ENCODE data around the gene GRK3.
"Not testable (repeated sequence)": the region's sequence is repeated elsewhere in the genome, so short reads cannot be mapped to it uniquely, and the experiment has no call there.

The GRK3 gene

DNA sequence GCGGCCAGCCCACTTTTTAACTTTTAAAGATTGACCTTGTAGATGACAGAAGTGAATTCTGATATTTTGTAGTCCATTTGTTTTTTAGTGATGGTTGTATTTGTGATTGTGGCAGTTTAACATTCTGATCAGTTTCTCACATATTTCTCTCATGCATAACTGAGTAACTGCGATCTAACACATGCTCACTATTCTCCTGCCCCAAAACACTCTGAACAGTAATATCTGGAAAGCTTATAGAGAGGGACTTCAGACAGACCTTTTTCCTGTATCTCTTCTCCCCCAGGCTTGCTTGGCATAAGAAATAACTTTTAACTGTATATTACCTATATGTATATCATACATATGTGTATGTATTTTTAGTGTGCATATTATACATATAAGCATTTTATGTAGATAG, 140.2 kb downstream of the GRK3 start:
- no peak for DNase-seq

DNA sequence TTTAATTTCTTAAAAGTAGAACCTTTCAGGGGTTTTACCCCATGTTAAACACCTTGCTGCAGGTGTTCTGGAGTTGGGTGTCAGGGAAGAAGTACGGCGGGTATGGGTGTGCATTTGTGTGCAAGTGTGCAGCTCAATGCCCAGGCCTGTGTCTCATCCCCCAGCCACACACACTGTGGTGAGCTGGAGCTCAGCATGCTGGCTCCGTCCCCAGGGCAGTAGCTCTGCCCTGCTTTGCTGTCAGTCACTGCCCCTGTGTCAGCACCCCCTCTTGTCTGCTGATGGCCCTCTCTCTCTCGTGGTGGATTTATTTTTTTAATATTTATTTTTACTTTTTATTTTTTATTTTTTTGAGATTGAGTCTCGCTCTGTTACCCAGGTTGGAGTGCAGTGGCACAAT, 141.7 kb downstream of the GRK3 start:
- no peak for DNase-seq

GRCh38 chr22:25708430-25708829, 144.0 kb downstream of the GRK3 start:
- not testable (repeated sequence) for DNase-seq

- DNase-seq: no peak
Measured at GRCh38 chr22:25709758-25710157, 145.3 kb downstream of the GRK3 start.

- DNase-seq: no peak
Measured at GRCh38 chr22:25710501-25710900, 146.0 kb downstream of the GRK3 start.

DNA sequence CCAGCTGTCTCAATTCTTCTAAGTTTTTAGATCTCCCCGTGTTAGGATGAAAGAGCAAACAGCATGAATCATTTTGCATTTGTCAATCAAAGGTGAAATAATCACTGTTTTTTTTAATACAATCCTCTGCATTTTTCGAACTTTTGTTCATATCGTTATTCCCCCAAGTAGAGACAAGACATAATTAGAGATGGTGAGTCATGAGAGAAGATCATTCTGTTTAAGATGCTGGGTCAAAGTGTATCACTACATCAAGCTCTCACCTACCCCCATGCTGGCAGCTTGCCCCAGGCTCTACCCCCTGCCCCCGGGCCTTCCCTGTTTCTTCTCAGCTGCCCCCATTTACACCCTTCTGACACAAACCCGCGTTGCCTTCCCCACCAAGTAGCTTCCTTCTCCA, 147.0 kb downstream of the GRK3 start:
- DNase-seq: no peak

DNA sequence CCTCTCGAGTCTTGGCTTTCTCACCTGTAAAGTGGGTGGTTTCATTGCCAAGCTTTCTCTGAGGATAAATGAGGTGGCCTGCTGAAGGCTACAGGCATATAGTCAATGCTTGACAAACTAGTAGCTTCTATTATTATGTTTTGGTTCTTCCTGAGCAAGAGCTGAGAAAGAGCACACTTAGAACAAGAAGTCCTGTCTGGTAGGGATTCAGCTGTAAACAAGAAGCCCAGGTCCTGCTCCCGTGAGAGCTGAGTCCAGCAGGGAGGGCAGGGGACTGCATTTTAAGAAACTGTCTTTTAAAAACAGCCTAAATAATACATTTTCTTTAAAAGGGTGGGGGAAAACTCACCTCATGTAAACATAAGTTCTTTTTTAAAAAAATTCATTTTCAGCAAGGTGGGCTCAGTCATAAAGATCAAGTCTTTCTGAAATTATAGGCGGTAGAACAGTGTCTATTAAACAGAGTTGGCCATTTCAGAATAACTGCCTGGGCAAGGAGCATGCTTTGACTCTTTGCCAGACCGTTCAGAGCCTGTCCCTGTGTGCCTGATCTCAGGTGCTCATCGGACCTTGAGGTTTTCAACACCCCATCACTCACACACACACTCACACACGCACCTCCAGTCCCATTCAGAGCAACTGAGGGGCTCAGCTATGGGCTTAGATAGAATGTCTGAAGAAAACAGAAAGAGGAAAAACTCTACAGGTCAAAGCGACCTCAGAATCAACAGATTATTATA, 148.4 kb downstream of the GRK3 start:
- DNase-seq: no peak

DNA sequence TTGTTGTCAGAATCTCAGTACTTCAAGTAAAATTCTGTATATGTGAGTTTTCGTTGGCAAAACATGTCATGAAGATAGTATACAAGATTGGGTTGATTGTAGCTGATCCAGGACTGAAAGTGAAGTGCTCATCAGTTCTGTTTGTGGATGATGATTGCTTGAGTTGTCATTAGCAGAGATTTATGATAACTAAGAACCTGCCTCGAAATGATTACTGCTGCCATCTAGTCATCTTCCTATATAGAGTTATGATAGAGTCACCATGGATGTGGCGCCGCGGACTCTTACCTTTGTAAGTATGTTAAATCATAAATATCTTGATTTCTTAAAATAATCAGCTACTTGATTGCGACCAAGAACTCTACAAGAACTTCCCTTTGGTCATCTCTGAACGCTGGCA, 149.6 kb downstream of the GRK3 start:
- DNase-seq: no peak

DNA sequence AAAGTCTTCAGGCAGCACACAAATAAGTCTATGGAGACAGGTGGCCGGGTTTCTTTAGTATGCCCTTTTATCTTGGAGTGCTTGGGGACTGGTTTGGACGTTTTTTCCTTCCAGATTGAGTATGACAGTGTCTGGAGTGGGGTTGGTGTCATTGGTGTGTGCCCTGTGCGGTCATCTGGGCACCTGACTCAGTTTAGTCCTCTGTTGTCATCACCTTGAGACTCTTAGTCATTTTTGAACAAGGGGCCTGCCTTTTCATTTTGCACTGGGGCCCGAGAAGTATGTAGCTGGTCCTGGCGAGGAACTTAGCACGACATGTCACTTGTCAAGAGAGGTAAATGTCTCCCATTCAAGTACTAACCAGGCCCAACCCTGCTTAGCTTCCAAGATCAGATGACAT, 150.3 kb downstream of the GRK3 start:
- no peak for DNase-seq

- DNase-seq: no peak
Measured at GRCh38 chr22:25716637-25717036, 152.2 kb downstream of the GRK3 start.

- no peak for DNase-seq
Measured at GRCh38 chr22:25718135-25718840, 153.8 kb downstream of the GRK3 start.

DNA sequence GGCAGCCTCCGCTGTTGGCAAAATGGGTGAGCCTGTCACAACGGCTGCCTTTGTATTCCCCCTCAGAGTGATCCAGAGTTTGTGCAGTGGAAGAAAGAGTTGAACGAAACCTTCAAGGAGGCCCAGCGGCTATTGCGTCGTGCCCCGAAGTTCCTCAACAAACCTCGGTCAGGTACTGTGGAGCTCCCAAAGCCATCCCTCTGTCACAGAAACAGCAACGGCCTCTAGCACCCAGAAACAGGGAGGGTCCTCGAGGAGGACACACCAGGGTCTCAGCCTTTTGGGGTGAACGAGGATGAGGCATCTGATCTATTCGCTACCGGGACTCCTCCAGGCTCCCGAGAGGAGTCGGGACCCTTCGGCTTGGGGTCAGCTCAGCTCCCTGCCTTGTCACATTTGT, 157.7 kb downstream of the GRK3 start:
- DNase-seq: no peak

DNA sequence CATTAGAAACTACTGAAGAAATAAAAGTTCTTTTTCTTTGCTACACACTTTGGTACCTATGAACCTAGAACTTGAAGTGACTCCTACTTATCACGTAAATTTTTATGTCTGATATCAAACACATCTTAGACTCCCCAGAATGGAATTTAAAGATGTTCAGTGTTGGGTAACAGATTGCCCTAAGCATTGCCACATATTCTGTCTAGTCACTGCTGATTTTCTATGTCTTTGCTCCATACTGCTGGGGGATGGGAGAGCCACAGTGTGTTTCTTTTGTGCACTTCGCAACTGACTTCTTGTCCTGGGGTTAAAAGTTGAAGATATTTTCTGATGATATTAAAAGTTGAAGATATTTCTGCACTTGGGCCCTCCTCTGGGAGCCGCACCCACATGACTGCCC, 158.2 kb downstream of the GRK3 start:
- DNase-seq: no peak

DNA sequence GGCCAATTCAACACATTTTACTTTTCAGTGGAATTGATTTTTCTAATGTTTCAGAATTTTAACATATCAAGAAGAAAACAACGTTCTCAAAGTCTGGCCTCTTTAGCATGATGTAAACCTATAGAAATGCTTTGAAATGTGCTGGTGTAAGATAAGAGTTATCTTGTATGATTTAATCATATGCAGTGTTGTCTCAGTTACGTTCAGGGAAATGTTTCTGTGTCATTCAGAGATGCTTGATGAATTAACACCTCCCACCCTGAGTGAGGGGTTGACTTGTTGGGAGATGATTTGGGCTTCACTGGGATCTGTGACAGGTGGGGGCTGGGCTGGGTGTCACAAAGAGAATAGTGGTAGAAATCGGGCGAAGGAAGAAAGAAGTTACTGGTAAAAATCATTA, 161.8 kb downstream of the GRK3 start:
- no peak for DNase-seq

DNA sequence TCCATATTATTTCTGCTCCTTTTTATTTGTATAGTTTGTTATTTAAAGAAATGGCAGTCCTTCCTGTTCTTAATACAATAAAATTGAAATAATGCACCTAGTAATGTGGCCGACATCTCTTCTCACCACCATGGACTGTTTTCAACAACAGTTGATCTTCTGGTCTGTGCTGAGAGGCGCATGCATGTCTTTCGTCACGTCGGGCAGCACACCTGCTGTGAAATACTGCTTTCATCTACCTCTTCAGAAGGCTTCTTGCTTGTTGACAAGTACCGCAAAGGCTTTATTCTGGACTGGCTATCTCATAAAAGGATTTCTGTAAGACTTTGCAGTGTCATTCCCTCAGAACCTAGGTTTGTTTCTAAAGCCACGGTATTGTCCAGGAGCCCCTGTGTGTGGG, 163.6 kb downstream of the GRK3 start:
- no peak for DNase-seq

- DNase-seq: no peak
Measured at GRCh38 chr22:25729016-25729995, 164.8 kb downstream of the GRK3 start.

- no peak for DNase-seq
Measured at GRCh38 chr22:25735650-25736049, 171.2 kb downstream of the GRK3 start.

- DNase-seq: no peak
Measured at GRCh38 chr22:25736378-25737011, 172.0 kb downstream of the GRK3 start.

GRCh38 chr22:25739659-25740344, 175.3 kb downstream of the GRK3 start:
- DNase-seq: no peak

DNA sequence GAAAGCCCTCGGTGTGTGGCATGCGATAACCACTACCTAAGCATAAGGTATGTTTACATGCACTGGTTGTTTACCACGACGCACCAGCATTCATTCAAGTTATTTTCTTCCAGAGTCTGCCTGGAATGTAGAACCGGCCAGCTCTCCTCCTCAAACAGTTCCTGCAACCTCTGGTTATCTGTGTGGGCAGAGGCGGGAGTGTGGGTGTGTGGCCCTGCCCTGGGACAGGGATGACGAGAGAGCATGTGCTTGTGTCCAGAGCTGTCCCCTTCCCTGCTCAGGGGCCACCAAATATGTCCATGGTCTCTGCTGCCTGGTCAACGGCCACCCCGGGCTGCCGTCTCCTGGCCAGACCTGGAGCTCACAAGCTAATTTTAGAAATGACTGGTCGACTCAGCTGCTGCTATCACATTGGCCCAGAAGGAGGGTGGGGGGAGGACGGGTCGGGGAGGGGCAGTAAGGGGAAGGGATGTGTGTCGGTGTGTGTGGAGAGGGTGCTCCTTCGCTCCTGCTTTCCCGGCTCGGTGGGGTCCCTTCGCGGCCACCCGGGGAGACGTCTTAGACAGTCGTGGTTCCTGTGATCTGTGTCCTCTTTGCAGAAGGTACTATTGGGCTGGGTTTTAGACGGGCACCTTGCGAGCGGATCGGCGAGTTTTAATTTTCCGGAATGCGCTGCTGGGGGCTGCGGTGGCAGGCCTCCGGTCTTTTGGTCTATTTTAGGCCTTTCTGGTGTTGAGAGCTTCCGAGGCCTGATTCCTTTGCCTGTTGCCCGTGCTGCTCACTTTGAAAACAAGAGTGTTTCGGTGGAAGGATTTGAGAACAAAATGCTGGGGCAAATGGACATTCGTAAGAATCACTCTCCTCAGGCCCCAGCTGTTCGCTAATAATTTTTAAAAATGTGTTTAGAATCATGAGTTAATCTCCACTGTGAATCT, 177.5 kb downstream of the GRK3 start, which contains the start of gene MYO18B:
TSS of gene MYO18B (plus strand) at position 497 of the 935 bp plus-strand sequence. CDS start 18,905 bp downstream, outside the sequence.
- peak; percentile 77 for DNase-seq

Data from femur (tissue), 1 donor.